Measurements from ENCODE around the gene RAB38. TPM values are rescaled to one million over a fixed set of nuclear protein-coding genes. Genes with fewer than 3 reads are reported as not detected.

Gene RAB38
- total RNA-seq, 1 experiment from 2014 or later, result 0.15 TPM

GRCh38 chr11:88178191-88178590 lies 2.9 kb upstream of the RAB38 start:
- DNase-seq (ENCODE audit: low read depth, low spot score), result no peak
- Histone ChIP-seq H3K4me1 (ENCODE audit: control insufficient read depth, insufficient read depth, low read length) (no peaks in the 10 kb centered on the region), H3K27ac (ENCODE audit: low read length) (no peak overlapping the region), H3K4me3 (ENCODE audit: low read depth in 2 of 2, low read length in 2 of 2) (no peak overlapping the region), H3K36me3 (ENCODE audit: control insufficient read depth, insufficient read depth, low read length) (peaks cover 3% of the 10 kb centered on the region), H3K9me3 (ENCODE audit: control insufficient read depth, insufficient read depth, low read depth, low read length) (no peaks in the 10 kb centered on the region), H3K27me3 (ENCODE audit: control insufficient read depth, insufficient read depth, low read length) (peaks cover 3% of the 10 kb centered on the region)
- BruUV-seq (replicated peaks), result no TSS peak
- in situ Hi-C loops (cut with HindIII; ENCODE audit: low pct_unique_long_range_greater_than_20kb, low sequenced_read_pairs), result no loop called here
- no peak for TF ChIP-seq TCF7L2 (IDR thresholded peaks at IDR 0.05; ENCODE audit: low read depth, low read length)
- TF ChIP-seq REST (IDR thresholded peaks at IDR 0.05; ENCODE audit: insufficient read depth in 1 of 2, low read depth in 2 of 2, low read length in 1 of 2), result no peak
- no peak for TF ChIP-seq POLR2AphosphoS5 (IDR thresholded peaks at IDR 0.05; ENCODE audit: low read depth, low read length)
- no peak for TF ChIP-seq SIN3A (IDR thresholded peaks at IDR 0.05; ENCODE audit: borderline replicate concordance, insufficient read depth, low read depth, low read length)
- TF ChIP-seq CTCF (IDR thresholded peaks at IDR 0.05), result no peak
- no peak for ATAC-seq
- intact Hi-C loops (cut with micrococcal nuclease; ENCODE audit: unreplicated experiment), result no loop called here
- POLR2A ChIA-PET, result no interaction called here
- CTCF ChIA-PET, result no interaction called here

- ATAC-seq (peak; percentile 73), DNase-seq (ENCODE audit: low read depth, low spot score) (no peak)
- peak overlapping the region; percentile 43 to 61 for H3K4me3 ChIP-seq (ENCODE audit: low read depth in 2 of 2, low read length in 2 of 2)
- no peak overlapping the region for H3K27ac ChIP-seq (ENCODE audit: low read length)
- peaks cover 3% of the 10 kb centered on the region for H3K36me3 ChIP-seq (ENCODE audit: control insufficient read depth, insufficient read depth, low read length)
- H3K27me3 ChIP-seq (ENCODE audit: control insufficient read depth, insufficient read depth, low read length), result peaks cover 3% of the 10 kb centered on the region
- BruUV-seq (replicated peaks), result no TSS peak
- TF ChIP-seq REST (IDR thresholded peaks at IDR 0.05; ENCODE audit: insufficient read depth in 1 of 2, low read depth in 2 of 2, low read length in 1 of 2) (no peak), TCF7L2 (IDR thresholded peaks at IDR 0.05; ENCODE audit: low read depth, low read length) (no peak)
- intact Hi-C loops (cut with micrococcal nuclease; ENCODE audit: unreplicated experiment) (no loop called here), in situ Hi-C loops (cut with HindIII; ENCODE audit: low pct_unique_long_range_greater_than_20kb, low sequenced_read_pairs) (no loop called here)
- H3K4me1 ChIP-seq (ENCODE audit: control insufficient read depth, insufficient read depth, low read length), result no peaks in the 10 kb centered on the region
- POLR2A ChIA-PET, result no interaction called here
- CTCF ChIA-PET, result no interaction called here
- H3K9me3 ChIP-seq (ENCODE audit: control insufficient read depth, insufficient read depth, low read depth, low read length), result no peaks in the 10 kb centered on the region
Observed at GRCh38 chr11:88175569-88176075, 379 bp upstream of the RAB38 start.
